Islet of Langerhans (tissue), 1 donor: ENCODE results near the gene RNF19B.

Experiments used
- FAIRE-seq: peaks from one replicate; lab custom pipeline; 2011; peaks lifted over from hg19 to GRCh38; lab: Jason Lieb, UNC

The RNF19B gene

DNA sequence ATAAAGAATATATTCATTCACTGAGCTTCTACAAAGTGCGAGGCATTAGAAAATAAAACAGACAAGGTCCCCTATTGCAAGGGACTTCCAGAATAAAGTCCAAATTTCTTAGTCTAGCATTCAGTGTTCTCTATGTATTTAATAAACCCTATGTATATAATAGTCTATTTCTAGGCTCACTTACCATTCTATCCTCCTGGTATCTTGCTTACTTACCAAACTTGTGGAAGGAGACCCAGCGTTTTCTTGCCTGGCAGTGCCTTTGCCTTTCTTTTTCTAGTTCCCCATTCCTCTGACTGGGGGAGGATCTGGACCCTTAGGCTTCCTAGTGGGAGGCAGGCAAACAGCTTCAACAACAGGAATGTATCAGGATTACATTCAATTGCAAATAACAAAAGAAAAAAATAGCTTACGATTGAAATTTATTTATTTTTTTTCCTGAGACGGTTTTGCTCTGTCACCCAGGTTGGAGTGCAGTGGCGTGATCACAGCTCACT lies 690 bp upstream of the RNF19B start:
- no peak for FAIRE-seq

DNA sequence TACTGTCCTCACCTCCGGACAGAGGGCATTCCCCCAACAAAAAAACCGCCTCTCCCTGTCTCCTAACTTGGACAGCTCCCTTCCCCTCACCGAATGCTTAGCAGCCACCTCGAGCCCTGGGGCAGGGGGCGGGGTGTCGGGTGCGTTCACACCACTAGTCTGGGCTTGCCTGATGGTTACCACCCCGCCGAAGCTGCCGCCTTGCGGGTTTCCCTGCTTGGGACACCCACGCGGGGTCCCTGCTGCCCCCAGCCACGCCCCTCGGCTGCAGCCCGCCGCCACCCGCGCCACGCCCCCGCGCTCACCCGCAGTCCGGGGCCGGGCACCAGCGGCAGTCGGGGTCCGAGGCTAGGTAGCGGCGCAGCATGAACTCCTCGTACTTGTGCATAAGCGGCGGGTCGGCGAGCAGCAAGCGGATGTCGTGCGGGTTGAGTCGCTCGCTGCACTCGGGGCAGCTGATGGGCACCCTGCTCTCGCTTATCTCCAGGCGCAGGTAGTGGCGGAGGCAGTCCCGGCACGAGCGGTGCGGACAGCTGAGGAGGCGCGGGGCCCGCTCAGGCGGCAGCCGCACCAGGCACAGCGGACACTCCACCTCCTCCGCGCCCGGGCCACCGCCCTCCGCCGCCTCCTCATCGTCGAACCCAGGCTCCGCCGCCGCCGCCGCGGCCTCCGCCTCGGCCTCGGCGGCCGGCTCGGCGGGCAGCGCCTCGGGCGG lies 706 bp downstream of the RNF19B start:
- no peak for FAIRE-seq

DNA sequence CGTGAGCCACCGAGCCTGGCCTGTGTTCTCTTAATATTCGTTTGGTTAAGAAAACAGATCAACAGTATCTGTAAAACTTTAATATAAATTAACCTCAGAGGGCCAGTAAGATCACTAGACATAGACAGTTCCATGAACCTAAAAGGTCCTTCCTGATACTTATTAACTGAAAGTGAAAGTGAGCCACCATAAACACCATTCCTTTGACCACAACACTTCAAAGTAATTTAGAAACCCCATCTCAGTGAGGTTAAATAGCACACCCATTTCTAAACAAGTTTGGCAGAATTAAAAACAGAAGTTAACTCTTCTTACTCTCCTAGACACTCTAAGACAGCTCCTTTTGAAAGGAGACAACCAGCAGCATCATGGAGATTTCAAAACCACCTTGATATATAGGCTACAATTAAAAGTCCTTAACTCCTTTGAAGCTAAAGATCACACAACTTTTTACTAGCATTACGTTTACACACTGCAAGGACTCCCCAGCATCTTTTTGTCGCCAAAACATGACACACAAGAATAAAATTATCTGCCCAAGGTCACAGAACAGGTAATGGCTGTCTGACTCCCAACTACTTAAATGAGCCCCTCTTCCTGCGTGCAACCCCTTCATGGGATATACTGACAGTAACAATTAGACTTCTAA lies 2.2 kb downstream of the RNF19B start:
- no peak for FAIRE-seq

DNA sequence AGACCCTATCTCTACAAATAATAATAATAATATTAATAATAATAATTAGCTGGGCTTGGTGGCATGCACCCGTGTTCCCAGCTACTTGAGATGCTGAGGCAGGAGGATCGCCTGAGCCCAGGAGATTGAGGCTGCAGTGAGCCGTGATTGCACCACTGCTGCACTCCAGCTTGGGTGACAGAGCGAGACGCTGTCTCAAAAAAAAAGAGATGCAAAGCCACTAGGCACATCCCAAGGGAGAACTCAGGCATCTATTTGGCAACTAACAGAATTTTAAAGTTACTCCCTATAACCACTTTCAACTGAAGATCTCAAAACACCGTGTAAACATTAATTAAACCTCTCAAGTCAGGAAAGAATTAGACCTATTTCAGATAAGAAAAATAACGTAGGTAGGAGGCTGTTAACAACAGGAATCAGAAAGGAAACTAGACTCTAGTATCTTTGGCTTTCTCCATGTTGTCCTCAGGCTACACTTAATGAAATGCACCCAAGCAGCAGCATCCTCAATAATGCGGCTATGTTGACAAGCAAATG lies 3.7 kb downstream of the RNF19B start:
- FAIRE-seq: no peak

- no peak for FAIRE-seq
These were observed 4.3 kb downstream of the RNF19B start for GRCh38 chr1:32960342-32960741.

DNA sequence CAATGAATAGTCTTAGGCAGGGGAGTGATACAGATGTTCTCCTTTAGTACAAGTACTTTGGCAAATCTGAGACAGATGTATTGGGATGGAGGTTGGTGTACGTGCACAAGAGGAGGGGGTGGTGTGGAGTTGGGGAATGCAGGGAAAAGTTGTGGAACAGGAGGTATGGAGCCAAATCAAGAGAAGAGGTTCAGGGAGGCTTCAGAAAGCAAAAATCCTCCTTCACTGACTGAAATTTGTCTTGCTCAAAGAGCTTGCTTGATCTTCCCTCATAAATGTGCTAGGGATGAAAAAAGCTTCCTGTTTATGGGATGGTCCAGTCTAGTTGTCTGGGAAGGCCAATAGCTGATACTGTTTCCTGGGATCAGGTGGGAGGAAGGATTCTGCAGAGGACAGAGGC lies 5.8 kb downstream of the RNF19B start:
- no peak for FAIRE-seq

GRCh38 chr1:32957017-32957416 lies 7.6 kb downstream of the RNF19B start:
- no peak for FAIRE-seq

DNA sequence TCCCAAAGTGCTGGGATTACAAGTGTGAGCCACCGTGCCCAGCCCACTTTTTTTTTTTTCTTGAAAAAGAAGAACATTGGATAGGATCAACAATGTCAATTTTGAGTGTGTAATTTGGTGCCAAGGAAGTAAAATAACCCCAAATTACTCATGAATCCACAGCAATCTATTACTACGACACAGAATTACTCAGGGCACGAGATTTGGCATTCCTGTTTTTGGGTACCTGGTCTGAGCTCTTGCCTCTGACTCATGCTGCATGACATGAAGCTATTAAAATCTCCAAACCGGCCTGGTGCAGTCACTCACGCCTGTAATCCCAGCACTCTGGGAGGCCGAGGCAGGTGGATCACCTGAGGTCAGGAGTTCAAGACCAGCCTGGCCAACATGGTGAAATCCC lies 10.4 kb downstream of the RNF19B start:
- no peak for FAIRE-seq

- no peak for FAIRE-seq
These were observed 11.1 kb downstream of the RNF19B start for GRCh38 chr1:32953495-32953894.

DNA sequence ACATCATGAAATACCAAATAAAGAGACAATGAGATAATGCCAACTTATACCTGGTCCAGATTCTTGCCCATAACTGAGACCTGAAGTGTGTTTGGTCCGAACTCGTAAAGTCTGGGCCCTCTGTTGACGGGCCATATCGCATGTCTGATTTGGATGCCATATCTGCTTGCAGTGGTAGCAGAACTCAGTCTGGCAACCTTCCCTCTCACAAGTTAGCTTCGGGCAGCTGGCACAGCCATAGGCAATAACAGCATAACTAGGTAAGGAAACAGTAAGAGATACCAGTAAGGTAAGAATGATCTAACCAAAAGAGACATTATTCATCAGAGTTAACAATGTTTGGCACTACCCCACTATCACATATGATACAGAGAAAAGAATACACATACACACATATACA lies 15.1 kb downstream of the RNF19B start:
- no peak for FAIRE-seq

DNA sequence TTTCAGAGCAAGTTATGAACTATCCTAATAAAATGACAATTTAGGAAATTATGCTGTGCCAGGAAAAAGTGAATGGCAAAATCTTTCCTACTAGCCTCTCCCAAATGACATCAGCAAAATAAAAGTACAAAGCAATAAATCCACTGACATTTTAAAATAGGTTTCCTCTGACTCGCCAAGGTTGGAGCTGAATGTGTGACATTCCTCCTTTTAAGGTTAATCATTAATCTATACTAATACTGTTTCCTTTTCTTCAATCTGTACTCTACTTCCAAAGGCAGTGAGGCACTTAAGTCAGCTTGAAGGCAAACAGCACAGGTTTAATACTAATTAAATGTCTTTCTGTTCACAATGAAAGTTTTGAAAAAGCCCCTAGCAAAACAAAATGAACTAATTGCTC lies 15.7 kb downstream of the RNF19B start:
- FAIRE-seq: peak; percentile 98

DNA sequence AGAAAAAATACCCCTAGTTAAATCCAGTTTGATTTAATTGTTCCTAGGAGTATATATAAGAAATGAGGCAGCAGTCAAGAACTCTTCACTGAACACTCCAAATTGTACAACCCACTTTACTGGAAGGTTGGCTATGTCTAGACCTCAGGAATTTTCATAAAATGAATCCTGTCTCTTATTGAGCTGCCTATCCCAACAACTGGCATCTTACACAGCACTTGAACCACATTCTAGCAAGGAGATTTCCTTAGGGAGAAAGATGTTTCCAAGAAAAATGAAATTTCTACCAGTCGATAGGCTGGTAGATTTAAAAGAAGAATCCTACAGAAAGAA lies 16.3 kb downstream of the RNF19B start:
- no peak for FAIRE-seq

- no peak for FAIRE-seq
These were observed 16.8 kb downstream of the RNF19B start for GRCh38 chr1:32947669-32948389.

DNA sequence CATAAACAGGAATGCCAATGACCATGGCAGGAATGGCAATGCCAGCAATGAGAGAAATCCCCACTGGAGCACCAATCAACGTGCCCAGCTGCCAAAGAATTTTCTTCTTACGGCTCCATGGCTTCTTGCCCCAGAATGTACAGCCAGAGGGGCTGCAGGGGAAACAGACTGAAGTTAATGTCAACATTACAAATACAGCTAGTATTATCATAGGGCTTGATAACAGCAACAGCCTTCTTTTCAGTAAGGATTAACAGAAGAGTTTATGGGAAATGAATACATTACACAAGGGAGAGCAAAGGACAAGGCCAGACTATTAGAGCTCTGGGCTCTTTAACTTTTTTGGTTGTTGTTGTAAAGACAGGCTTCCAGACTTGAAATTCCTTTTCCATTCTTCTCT lies 18.2 kb downstream of the RNF19B start:
- FAIRE-seq: no peak

GRCh38 chr1:32944180-32944579 lies 20.4 kb downstream of the RNF19B start:
- no peak for FAIRE-seq

DNA sequence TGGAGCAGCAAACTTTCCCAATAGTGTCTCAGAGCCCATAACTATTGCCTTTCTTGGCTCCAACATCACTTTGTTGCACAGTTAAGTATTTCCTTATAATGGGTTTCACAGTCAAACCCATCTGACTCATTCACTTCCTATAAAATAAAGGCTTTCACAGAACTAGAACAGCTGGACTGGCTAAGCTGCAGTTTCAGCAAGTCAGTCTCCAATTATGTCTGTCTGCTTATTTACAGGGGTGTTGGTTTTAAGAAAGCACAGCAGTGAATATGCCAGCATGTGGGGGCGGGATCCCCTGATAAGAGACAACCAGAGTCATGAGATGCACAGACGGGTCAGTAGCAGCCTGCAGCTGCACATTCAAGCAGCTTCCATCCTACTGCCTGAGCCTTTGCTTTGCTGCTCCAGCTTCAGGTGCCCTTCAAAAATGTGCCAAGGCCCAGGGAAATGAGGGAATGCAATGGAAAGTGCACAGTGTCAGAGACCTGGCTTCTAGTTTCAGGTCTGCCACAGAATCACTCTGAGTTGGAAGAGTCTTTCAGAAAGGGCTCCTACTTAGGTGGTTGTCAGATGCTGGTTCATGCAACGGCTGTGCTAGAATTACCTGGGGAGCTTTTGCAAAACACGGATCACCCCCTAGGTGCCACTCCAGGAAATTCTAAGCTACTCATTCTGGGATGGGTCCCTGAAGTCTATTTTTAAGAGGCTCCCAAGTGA lies 24.8 kb downstream of the RNF19B start:
- no peak for FAIRE-seq

DNA sequence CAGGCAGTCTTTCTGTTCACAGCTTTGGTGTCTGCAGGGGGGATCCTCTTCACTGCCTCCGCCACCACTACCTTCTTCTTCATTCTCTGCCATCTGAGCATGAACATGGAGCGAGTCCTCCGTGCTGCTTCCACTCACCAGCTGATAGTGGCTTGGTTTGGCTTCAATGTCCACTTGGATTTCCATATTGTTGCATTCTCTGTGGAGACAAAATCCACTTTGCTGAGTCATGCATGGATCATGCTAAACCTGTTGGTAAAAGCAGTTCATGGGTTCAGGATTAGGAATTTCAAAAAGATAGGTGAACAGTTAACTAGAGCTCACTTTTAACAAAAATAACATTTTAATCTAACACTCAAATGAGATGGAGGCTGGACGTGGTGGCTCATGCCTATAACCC lies 27.5 kb downstream of the RNF19B start:
- FAIRE-seq: no peak

- FAIRE-seq: no peak
These were observed 30.1 kb downstream of the RNF19B start for GRCh38 chr1:32934535-32934934.

- FAIRE-seq: no peak
These were observed 30.8 kb downstream of the RNF19B start for GRCh38 chr1:32933742-32934322.

GRCh38 chr1:32931760-32932159 lies 32.8 kb downstream of the RNF19B start:
- FAIRE-seq: no peak

DNA sequence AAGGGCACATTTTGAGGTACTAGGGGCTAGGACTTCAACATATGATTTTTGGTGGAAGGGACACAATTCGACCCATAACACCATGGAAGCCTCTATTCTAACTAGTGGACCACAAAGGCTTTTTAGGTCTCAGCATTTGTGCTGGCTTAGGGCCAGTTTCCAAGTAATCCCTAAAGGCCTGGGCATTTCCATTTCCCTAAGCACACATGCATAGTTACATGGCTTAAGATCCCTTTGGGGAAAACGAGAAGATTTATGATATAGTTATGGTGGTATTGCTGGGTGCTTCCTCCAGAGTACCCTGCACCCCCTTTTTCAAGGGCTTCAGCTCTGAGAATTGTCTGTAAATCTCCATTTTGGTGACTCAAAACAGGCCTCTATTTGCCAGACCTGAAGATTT lies 35.2 kb downstream of the RNF19B start:
- no peak for FAIRE-seq

DNA sequence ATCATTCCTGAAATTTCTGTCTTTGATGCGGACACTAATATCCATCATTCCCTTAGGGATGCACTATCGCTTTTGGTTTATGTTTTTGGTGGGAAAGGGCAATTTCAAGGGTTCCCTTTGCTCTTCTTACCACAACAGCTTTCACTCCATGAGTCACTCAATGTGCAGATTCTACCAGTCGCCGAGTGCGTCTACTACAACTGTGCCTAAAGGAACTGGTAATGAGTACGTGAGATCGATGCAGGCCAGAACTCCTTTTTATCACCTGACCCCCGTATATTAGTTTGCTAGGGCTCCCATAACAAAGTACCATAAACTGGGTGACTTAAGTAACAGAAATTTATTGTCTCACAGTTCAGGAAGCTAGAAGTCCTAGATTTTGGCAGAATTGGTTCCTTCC lies 35.9 kb downstream of the RNF19B start:
- no peak for FAIRE-seq
